GM19395 (cell line): ENCODE results near the gene RNF2.
"Not testable (repeated sequence)": the region's sequence is repeated elsewhere in the genome, so short reads cannot be mapped to it uniquely, and the experiment has no call there.

Experiments used
- ATAC-seq: cut with Tn5 transposase; IDR thresholded peaks from one replicate; pipeline ENCODE4 v1.9.1; 2021; ENCODE audit warnings: mild to moderate bottlenecking, moderate library complexity; ENCODE audit not compliant: unreplicated experiment

RNF2 gene

DNA sequence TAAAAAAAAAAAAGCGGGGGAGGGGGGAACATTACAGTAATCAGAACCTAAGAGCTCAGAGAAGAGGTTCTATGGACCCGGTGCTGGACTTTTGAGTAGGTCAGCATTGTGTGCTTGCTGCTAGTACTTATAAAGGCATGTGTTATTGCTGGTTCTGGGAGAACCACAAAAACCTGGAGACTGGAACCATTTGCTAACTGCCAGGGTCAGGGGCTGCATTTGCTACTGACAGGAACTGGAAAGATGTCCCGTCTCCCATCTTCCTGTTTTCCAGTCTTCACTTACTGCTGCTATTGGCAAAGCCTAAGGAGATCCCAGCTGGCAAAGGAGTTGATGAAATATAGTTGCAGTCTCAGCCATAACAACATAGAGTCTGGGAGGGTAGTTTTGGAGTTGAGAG is 4.3 kb downstream of the RNF2 start:
- ATAC-seq, result no peak

DNA sequence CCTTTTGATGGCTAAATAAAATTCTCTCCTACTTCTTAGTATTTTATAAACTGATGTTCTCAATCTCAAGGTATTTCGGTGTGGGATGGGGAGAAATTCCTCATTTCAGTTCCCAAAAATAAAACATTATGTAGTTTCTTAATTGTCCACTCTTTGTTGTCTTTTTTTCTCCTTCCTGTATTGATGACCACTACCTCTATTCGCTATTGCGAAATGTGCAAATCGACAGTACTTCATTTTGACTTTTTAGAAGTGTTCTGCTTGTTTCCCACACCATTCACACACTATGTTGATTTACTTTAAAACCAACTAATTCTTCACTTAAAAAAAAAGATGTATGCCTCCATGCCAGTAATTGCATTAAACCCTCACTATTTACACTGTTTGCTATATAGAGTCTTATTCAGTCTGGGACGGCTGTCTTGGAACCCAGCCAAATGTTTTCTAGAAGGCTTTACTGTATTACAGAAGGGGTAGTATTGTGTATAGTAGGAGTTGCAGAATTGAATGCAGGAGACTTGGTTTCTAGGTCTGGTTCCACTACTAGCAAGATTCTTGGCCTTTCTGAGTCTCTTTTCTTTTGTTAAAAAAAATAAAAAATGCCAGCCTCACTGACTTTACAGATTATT is 5.6 kb downstream of the RNF2 start:
- ATAC-seq, result no peak

DNA sequence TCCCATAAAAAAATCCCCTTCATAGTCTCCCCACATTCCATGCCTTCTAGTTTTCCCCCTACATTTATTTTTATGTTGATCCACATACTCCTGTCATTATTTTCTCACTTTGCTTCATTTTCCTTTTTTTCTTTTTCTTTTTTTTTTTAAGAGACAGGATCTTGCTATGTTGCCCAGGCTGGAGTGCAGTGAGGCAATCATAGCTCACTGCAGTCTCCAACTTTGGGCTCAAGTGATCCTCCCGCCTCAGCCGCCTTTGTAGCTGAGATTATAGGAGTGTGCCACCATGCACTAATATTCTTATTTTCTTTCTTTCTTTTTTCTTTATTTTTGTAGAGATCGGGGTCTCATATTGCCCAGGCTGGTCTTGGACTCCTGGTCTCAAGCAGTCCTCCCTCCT is 7.8 kb downstream of the RNF2 start:
- ATAC-seq, result no peak

DNA sequence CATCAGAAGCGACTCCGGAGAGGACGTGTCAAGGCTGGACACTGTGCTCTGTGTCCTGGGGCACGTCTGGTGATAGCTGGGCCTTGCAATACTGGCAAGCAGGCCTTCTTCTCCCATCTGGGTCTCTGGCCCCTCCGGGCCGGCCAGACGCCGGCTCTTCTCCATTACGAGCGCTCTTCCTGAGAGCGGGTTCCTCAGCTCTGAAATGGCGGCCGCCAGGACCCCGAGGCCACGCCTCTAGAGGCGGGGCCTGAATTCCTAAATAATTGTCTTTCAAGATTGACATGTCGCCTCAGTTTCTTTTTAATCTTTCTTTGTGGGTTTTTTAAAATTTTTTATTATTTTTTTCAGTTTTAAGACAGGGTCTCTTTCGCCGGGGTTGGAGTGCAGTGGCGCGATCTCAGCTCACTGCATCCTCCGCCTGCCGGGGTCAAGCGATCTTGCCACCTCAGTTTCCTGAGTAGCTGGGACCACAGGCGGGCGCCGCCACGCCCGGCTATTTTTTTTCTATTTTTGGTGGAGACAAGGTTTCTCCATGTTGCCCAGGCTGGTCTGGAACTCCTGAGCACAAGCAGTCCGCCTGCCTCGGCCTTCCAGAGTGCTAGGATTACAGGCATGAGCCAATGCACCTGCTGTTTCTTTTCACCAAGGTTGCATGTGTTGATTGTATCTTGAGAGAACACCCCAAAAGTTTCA is 9.2 kb downstream of the RNF2 start:
- ATAC-seq, result no peak

DNA sequence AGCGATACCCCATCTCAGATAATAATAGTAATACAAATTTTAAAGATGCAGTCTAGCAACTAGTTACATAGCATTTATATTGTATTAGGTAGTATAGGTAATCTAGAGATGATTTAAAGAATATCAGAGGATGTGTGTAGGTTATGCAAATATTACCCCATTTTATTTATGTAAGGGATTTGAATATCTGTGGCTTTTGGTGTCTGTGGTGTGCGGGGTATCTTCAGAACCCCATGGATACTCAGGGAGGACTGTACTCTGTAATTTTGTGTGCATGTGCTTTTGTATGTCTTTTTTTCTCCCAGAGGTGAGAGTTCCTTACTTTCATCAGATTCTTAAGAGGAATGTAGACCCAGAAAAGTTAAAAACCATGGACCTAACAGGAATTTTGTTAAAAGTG is 12.8 kb downstream of the RNF2 start:
- peak; percentile 46 for ATAC-seq

DNA sequence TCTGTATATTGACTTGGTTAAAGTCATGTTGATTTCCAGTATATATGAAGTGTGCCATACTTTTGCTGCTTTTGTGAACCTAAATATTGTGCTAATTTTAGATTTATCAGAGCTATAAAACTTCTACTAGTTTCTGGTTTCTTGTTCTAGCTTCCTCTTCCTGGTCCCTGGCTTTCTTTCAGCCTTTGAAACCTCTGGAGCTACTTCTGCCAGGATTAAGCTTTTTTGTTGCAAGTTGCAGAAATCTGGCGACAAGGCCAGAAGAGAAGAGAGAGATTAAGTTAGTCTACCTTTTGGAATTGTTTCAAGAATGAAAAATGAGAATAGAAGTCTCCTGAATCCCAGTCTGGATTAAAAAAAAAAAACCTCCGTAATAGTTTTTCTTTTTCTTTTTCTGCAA is 13.5 kb downstream of the RNF2 start:
- no peak for ATAC-seq

DNA sequence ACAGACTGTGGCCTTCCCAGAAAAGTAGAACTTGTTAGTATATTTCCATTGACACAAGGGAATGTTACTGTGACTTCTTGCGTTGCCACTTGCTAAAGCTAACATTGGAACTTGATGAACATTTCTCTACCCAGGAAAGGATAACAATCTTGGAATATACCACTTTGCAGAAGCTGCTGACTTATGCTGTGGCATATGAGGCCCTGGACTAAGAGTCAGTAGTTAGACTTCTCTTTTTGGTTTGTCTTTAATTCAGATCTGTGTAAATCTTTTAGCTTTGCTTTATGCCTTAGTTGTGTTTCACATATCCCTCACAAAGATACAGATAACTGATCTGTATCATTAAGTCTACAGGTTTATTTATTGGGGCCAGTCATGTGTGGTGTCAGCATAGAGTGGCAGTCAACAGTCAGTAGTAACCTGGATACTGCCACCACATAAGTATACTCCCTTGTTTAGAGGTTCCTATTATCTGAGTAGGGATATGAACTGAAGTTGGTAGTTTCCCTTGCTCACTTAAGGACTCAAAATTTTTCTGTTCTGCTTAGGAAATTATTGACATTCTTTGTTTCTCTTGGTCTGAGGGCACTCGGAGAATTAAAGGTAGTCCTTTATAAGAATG is 14.7 kb downstream of the RNF2 start:
- ATAC-seq, result no peak

DNA sequence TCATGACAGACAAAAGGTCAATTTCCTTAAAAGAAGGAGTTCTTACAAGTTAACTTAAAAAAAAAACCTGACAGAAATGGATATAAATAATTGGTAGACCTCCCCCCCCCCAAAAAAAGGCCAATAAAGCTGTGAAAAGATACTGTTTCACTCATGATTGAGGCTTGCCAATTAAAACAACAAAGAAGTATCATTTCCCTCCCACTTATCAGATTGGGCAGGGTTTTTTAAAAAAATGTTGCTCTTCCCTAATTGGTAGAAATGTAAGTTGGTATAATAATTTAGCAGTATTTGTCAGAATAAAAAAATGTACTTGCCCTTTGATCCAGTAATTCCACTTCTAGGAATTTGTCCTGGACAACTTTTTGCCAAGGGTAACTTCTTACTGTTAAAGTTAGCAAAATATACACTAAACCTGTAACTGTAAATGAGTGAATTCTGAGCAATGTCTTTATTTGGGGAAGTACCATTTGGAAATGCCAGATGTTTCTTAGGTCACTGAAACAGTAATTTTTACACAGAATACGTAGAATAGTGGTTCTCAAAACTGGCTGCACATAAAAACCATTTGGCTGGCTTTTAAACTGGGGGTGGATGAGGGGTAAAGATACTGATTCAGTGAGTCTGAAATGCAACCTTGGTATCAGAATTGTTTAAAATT is 17.5 kb downstream of the RNF2 start:
- no peak for ATAC-seq

DNA sequence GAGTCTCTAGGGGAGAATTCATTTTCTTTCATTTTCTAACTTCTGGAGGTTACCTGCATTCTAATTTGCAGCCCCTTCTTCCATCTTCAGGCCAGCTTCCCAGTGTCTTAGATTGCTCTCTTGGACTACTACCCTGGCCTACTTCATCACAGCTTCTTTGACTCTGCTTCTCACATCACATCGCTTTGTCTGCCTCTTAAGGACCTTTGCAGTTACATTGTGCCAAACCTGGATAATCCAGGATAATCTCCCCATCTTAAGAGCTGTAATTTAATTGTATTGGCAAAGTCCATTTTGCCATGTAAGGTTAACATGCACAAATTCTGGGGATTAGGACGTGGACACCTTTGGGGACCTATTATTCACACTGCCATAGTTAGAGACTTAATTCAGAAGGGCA is 18.4 kb downstream of the RNF2 start:
- ATAC-seq, result no peak

DNA sequence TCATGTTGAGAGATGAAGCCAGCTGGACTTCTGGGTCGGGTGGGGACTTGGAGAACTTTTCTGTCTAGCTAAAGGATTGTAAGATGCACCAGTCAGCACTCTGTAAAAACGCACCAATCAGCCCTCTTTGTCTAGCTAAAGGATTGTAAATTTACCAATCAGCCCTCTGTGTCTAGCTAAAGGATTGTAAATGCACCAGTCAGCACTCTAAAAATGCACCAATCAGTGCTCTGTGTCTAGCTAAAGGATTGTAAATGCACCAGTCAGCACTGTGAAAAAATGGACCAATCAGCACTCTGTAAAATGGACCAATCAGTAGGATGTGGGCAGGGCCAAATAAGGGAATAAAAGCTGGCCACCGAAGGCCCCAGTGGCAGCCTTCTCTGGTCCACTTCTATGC is 19.6 kb downstream of the RNF2 start:
- not testable (repeated sequence) for ATAC-seq

DNA sequence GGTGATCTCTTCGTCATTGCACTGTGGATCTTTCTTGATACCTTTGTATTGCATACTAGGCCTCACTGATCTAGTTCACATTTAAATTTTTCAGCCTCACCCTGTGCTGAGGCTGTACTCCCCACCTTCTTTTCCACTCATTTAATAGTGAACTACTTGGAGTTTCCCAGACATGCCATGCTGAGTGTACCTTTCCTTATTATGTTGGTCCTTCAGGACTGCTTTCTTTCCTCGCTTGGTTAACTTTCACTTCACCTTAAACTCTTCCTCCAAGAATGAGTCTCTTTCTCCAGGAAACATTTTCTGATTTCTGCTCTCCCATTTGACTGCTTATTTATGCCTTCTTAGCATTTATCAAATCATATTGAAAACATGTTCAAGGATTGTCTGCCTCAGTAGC is 20.8 kb downstream of the RNF2 start:
- no peak for ATAC-seq

DNA sequence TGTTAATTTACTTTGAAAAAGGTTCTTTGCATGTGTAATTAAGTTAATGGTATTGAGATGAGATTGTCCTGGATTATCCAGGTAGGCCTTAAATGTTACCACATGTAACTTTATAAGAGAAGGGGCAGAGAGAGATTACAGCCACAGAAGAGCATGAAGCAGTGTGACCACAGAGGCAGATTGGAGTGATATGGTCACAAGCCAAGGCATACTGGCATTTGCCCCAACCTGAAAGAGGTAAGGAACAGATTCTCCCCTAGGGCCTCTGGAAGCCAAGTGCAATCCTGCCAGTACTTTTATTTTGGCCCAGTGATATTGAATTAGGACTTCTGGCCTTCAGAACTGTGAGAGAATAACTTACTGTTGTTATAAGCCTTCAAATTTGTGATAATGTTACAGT is 23.0 kb downstream of the RNF2 start:
- ATAC-seq, result no peak

DNA sequence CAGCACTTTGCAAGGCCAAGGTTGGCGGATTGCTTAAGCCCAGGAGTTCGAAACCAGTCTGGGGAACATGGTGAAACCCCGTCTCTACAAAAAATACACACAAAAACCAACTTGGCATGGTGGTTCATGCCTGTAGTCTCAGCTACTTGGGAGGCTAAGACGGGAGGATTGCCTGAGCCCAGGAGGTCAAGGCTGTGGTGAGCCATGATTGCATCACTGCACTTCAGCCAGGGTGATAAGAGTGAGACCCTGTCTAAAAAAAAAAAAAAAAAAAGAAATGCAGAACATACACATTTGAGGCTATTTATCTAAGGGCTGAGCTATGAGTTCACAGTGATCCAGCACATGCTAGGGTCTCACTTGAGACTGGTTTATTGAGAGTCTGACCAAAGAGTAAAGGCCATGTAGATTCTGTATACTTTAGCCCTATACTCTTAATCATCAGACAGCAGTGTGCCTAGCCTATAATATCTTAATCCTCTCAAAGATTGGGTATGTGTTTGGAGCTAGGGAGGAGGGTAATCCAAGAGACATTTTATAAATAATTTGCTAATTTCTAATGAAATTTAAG is 23.9 kb downstream of the RNF2 start:
- ATAC-seq, result no peak

DNA sequence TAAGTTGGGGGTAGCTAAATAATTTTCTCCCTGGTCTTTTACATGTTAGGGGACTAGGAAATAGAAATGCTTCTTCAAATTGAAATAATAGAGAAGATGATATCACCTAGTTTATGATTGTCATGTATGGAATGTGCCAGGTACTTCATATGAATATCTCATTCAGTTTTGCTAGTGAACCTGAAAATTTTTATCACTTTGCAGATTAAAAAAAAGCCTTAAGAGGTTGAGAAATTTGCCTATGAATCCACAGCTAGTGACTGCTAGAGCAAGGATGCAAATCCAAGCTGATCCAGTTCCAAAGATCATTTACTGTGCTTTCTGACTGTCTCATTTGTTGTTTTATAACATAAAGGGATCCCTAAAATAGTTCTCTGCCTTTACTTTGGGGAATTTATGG is 24.7 kb downstream of the RNF2 start:
- no peak for ATAC-seq

DNA sequence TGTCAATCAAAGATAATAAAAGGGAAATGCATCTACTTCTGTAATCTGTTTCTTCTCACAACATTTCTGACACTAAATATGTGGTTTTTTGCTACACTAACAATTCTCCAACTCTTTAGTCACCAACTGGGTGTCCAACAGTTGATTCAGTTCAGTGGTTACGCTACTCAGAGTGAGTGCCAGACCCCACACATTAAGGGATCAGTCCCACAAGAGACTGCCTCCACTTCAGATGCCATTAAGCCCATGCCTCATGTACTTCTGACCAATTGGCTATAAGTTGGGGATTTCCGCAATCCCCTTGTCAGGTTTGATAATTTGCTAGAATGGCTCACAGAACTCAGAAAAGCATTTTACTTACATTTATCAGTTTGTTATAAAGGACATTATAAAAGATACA is 28.4 kb downstream of the RNF2 start:
- ATAC-seq, result no peak

DNA sequence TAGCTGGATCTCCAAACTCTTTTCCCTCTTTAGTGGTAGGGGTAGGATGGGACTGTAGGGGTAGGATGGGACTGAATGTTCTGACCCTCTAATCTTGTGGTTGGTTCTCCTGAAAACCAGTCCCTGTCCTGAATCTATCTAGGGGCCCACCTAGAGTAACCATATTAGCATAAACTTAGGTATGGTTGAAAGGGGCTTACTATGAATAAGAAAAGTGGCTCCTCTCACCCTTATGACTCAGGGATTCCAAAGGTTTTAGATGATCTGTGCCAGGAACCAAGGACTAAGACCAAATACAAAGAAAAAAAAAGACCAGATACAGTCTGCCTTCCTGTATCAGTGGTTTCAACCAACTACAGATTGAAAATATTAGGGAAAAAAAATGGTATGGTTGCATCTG is 28.9 kb downstream of the RNF2 start:
- no peak for ATAC-seq

DNA sequence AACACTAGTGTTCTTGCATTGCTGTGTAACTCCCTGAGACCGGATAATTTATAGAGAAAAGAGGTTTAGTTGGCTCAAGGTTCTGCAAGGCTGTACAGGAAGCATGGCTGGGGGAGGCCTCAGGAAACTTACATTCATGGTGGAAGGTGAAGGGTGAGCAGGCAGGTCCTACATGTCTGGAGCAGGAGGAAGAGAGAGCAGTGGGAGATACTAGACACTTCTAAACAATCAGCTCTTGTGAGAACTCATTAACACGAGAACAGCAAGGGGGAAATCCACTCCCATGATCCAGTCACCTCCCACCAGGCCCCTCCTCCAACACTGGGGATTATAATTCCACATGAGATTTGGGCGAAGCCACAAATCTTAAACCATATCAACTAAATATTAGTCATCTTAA is 30.1 kb downstream of the RNF2 start:
- ATAC-seq, result no peak

DNA sequence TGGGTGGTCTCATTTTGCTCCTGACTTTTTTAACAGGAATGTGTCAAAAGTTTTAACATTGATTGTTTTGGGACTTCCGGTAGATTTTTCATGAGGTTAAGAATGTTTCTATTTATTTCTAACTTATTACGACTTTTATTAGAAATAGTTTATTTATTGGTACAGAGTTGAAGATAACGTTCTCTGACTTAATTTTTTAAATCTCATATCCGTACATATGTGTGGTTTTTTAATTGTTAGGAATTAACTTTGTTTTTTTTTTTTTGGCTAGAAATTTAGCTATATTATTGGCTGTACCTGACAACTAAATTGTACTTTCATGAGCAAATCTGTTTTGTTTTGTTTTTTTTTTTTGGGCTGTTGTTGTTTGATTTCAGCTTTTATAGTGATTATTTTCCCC is 32.0 kb downstream of the RNF2 start:
- no peak for ATAC-seq

DNA sequence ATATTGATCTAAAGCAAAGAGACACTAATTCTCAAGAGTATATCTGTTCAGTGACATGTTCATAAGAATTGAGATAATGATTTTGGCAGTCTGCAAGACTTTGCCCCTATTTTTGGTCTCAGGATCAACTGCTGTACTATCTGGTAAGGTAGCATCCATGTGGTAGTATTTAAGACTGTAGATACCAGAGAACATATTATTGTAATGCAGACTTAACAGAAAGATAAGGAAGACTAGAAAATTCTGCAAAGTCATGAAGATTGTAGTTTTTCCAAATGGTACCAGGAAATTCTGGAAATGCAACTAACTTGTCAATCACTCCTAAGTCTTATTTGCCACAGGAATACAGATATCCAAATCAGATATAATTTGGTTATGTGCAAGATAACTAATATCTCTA is 35.1 kb downstream of the RNF2 start:
- no peak for ATAC-seq

DNA sequence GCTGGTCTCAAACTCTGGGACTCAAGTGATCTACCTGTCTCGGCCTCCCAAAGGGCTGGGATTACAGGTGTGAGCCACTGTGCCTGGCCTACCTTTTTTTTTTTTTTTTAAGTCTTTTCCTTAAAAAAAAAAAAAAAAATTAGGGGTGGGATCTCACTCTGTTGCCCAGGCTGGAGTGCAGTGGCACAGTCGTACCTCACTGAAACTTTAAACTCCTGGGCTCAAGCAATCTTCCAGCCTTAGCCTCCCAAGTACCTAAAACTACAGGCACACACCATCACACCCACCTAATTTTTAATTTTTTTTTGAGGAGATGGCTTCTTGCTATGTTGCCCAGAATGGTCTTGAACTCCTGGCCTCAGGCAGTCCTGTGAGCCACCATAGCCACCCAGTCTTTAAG is 38.5 kb downstream of the RNF2 start:
- no peak for ATAC-seq

DNA sequence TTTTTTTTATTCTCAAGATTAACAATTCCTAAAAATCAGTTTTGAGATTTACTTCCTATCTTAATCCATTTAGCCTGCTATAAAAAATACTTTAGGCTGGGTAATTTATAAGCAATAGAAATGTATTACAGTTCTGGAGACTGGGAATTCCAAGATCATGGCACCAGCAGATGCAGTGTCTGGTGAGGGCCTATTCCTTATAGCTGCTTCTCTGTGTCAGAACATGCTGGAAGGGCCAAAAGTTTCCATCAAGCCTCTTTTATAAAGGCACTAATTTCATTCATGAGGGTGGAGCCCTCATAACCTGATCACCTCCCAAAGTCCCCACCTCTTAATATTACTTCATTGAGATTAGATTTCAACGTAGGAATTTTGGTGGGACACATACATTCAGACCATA is 41.7 kb downstream of the RNF2 start:
- no peak for ATAC-seq

DNA sequence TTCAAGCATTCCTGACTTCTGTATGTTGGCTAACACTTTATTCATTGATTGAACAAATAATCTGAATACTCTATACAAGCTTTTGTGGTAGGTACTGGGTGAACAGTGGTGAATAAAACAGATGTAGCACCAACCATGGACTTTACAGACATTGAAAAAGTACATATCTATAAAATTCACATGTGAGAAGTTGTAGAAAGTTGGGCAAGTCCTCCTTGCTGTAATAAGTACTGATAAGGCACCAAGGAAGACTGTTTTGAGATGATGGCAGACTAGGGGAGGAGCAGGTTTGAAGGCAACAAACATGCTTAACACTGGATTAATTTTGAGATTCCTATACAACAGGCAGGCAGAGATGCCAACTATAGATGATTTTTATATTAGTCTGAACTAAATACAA is 42.4 kb downstream of the RNF2 start:
- ATAC-seq, result no peak
